Measurements from ENCODE around the gene TMEM178B.
A peak's percentile ranks its signal among the peaks of the same experiment; 100 is the strongest.

Gene TMEM178B

GRCh38 chr7:141481971-141482370, 408.1 kb downstream of the TMEM178B start:
- no peak for DNase-seq

GRCh38 chr7:141483044-141483443, 409.2 kb downstream of the TMEM178B start:
- no peak for DNase-seq

- DNase-seq, result no peak
These were observed 411.0 kb downstream of the TMEM178B start for GRCh38 chr7:141484907-141485306.

- no peak for DNase-seq
These were observed 413.1 kb downstream of the TMEM178B start for GRCh38 chr7:141486959-141487358.

- no peak for DNase-seq
These were observed 416.6 kb downstream of the TMEM178B start for GRCh38 chr7:141490474-141490873.

GRCh38 chr7:141495057-141495456, 421.2 kb downstream of the TMEM178B start:
- no peak for DNase-seq

- DNase-seq, result no peak
These were observed 423.5 kb downstream of the TMEM178B start for GRCh38 chr7:141497391-141497790.

GRCh38 chr7:141500608-141501007, 426.7 kb downstream of the TMEM178B start:
- no peak for DNase-seq

GRCh38 chr7:141501451-141501850, 427.6 kb downstream of the TMEM178B start:
- DNase-seq, result no peak

- DNase-seq, result peak in 1 of 2 donors; percentile 11
These were observed 437.4 kb downstream of the TMEM178B start for GRCh38 chr7:141511316-141511675.

- DNase-seq, result no peak
These were observed 438.0 kb downstream of the TMEM178B start for GRCh38 chr7:141511676-141512396.

- no peak for DNase-seq
These were observed 438.7 kb downstream of the TMEM178B start for GRCh38 chr7:141512597-141512996.

- DNase-seq, result no peak
These were observed 439.9 kb downstream of the TMEM178B start for GRCh38 chr7:141513720-141514119.

- no peak for DNase-seq
These were observed 442.1 kb downstream of the TMEM178B start for GRCh38 chr7:141515941-141516340.

GRCh38 chr7:141519623-141520022, 445.8 kb downstream of the TMEM178B start:
- DNase-seq, result no peak

- no peak for DNase-seq
These were observed 448.9 kb downstream of the TMEM178B start for GRCh38 chr7:141522657-141523342.

- no peak for DNase-seq
These were observed 452.2 kb downstream of the TMEM178B start for GRCh38 chr7:141525973-141526514.

GRCh38 chr7:141527076-141527475, 453.2 kb downstream of the TMEM178B start:
- DNase-seq, result no peak

- DNase-seq, result no peak
These were observed 454.5 kb downstream of the TMEM178B start for GRCh38 chr7:141528399-141528798.
